ENCODE data around the gene USP24.

- TF ChIP-seq, protein P1, sequence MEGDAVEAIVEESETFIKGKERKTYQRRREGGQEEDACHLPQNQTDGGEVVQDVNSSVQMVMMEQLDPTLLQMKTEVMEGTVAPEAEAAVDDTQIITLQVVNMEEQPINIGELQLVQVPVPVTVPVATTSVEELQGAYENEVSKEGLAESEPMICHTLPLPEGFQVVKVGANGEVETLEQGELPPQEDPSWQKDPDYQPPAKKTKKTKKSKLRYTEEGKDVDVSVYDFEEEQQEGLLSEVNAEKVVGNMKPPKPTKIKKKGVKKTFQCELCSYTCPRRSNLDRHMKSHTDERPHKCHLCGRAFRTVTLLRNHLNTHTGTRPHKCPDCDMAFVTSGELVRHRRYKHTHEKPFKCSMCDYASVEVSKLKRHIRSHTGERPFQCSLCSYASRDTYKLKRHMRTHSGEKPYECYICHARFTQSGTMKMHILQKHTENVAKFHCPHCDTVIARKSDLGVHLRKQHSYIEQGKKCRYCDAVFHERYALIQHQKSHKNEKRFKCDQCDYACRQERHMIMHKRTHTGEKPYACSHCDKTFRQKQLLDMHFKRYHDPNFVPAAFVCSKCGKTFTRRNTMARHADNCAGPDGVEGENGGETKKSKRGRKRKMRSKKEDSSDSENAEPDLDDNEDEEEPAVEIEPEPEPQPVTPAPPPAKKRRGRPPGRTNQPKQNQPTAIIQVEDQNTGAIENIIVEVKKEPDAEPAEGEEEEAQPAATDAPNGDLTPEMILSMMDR (IDR thresholded peaks at IDR 0.05): no peak
- no peak for TF ChIP-seq POLR2A (IDR thresholded peaks at IDR 0.05)
Measured at GRCh38 chr1:55204997-55205396, 10.2 kb downstream of the USP24 start.
